ENCODE measurements around the gene SSPN.

The SSPN gene

GRCh38 chr12:26153421-26154154 lies 41.8 kb upstream of the SSPN start:
- Mint-ChIP-seq H3K27ac (no peak overlapping the region), H3K27me3 (ENCODE audit: low read depth, poor library complexity) (peaks cover 8% of the 10 kb centered on the region), H3K9me3 (no peaks in the 10 kb centered on the region), H3K4me1 (no peaks in the 10 kb centered on the region), H3K4me3 (no peak overlapping the region), H3K36me3 (ENCODE audit: low read depth) (no peaks in the 10 kb centered on the region)
- no peak for DNase-seq
- TF ChIP-seq, protein P1, sequence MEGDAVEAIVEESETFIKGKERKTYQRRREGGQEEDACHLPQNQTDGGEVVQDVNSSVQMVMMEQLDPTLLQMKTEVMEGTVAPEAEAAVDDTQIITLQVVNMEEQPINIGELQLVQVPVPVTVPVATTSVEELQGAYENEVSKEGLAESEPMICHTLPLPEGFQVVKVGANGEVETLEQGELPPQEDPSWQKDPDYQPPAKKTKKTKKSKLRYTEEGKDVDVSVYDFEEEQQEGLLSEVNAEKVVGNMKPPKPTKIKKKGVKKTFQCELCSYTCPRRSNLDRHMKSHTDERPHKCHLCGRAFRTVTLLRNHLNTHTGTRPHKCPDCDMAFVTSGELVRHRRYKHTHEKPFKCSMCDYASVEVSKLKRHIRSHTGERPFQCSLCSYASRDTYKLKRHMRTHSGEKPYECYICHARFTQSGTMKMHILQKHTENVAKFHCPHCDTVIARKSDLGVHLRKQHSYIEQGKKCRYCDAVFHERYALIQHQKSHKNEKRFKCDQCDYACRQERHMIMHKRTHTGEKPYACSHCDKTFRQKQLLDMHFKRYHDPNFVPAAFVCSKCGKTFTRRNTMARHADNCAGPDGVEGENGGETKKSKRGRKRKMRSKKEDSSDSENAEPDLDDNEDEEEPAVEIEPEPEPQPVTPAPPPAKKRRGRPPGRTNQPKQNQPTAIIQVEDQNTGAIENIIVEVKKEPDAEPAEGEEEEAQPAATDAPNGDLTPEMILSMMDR (IDR thresholded peaks at IDR 0.05), result no peak

DNA sequence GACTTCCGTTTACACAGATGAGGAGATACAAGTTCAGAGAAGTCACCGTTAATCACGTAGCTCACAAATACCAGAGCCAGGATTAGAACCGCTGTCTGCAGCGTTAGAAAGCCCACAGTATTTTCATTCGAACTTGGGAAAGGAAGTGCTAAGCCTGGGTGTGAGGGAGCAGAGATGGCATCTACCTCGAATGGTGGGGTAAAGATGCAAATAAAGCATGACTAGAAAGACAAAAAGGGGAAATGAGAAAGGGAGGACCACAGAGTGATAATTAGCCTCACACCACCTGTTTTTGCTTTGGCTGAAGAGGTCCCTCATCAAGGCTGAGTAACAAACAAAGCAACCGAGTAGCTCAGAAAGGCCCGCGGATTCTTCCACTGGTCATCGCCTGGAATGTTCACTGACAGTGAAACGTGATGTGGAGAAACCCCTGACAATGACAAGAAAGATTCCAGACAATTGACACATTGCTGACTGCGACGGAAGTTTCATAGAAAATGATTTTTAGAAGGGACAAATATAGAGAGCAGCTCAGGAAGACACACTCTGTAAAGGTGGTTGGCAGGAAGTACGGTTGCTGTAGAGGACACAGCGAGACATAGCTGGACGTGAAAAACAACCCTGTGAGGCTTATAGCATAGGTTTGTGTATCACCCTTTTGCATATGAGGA lies 39.0 kb upstream of the SSPN start:
- H3K36me3 Mint-ChIP-seq (ENCODE audit: low read depth), result no peaks in the 10 kb centered on the region
- H3K27me3 Mint-ChIP-seq (ENCODE audit: low read depth, poor library complexity), result peaks cover 21% of the 10 kb centered on the region
- DNase-seq, result no peak
- TF ChIP-seq, protein P1 (IDR thresholded peaks at IDR 0.05), result no peak
- no peak overlapping the region for H3K4me3 Mint-ChIP-seq
- no peaks in the 10 kb centered on the region for H3K9me3 Mint-ChIP-seq
- no peak overlapping the region for H3K27ac Mint-ChIP-seq
- no peaks in the 10 kb centered on the region for H3K4me1 Mint-ChIP-seq

DNA sequence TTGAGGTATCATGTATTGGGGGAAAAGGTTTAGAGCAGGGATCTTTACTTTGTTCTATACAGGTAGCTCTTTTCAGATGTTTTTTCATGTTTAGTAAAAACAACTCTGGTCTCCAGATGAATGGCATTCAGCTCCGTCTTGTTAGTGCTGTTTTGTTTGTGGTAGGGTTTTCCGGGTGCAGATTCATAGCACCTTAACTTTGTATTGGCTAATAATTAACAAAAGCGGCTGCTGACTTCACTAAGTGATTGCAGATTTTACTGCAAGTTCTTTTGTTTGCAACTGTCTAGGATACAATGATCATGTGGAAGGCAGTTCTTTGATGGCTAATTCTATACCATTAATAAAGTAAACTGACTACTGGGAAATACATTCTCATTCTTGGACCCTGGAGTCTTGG lies 38.4 kb upstream of the SSPN start:
- TF ChIP-seq, protein P1 (IDR thresholded peaks at IDR 0.05), result no peak
- peaks cover 21% of the 10 kb centered on the region for H3K27me3 Mint-ChIP-seq (ENCODE audit: low read depth, poor library complexity)
- H3K4me1 Mint-ChIP-seq, result no peaks in the 10 kb centered on the region
- DNase-seq, result no peak
- no peak overlapping the region for H3K27ac Mint-ChIP-seq
- H3K36me3 Mint-ChIP-seq (ENCODE audit: low read depth), result no peaks in the 10 kb centered on the region
- H3K9me3 Mint-ChIP-seq, result no peaks in the 10 kb centered on the region
- no peak overlapping the region for H3K4me3 Mint-ChIP-seq

- no peaks in the 10 kb centered on the region for H3K4me1 Mint-ChIP-seq
- no peaks in the 10 kb centered on the region for H3K36me3 Mint-ChIP-seq (ENCODE audit: low read depth)
- H3K27me3 Mint-ChIP-seq (ENCODE audit: low read depth, poor library complexity), result peaks cover 23% of the 10 kb centered on the region
- DNase-seq, result no peak
- no peaks in the 10 kb centered on the region for H3K9me3 Mint-ChIP-seq
- TF ChIP-seq, protein P1 (IDR thresholded peaks at IDR 0.05), result no peak
- no peak overlapping the region for H3K4me3 Mint-ChIP-seq
- no peak overlapping the region for H3K27ac Mint-ChIP-seq
Observed at GRCh38 chr12:26158078-26158764, 37.2 kb upstream of the SSPN start.

GRCh38 chr12:26162174-26162573 lies 33.2 kb upstream of the SSPN start:
- no peak overlapping the region for H3K4me3 Mint-ChIP-seq
- TF ChIP-seq, protein P1 (IDR thresholded peaks at IDR 0.05), result no peak
- H3K36me3 Mint-ChIP-seq (ENCODE audit: low read depth), result no peaks in the 10 kb centered on the region
- DNase-seq, result no peak
- H3K9me3 Mint-ChIP-seq, result no peaks in the 10 kb centered on the region
- H3K4me1 Mint-ChIP-seq, result peaks cover 3% of the 10 kb centered on the region
- no peak overlapping the region for H3K27ac Mint-ChIP-seq
- peaks cover 23% of the 10 kb centered on the region for H3K27me3 Mint-ChIP-seq (ENCODE audit: low read depth, poor library complexity)

Measured in nephron progenitor cell (in vitro differentiated cells).